SJSA1 (cell line): Measurements from ENCODE around the gene AKNA. TPM values are rescaled to one million over a fixed set of nuclear protein-coding genes. Genes with fewer than 3 reads are reported as not detected.

ENCODE experiments used
- DNase-seq, 2 experiments: peaks; one replicate each; pipeline ENCODE4 v3.0.0-alpha.2; 2015 to 2020; ENCODE audit warnings: low spot score in 2 of 2, low read depth in 1 of 2
- H3K27ac ChIP-seq: fragments of 250-450 bp; sonication (Bioruptor Pico); 2 replicates; pipeline ENCODE4 v1.5.1; 2020; ENCODE audit warnings: mild to moderate bottlenecking, moderate library complexity
- H3K27me3 ChIP-seq: fragments of 250-450 bp; sonication (Bioruptor Pico); replicated peaks from 2 replicates; pipeline ENCODE4 v1.5.1; 2020; ENCODE audit warnings: mild to moderate bottlenecking, moderate library complexity
- H3K36me3 ChIP-seq: fragments of 250-450 bp; sonication (Bioruptor Pico); 2 replicates; pipeline ENCODE4 v1.5.1; 2020; ENCODE audit warnings: mild to moderate bottlenecking
- H3K4me1 ChIP-seq: fragments of 250-450 bp; sonication (Bioruptor Pico); replicated peaks from 2 replicates; pipeline ENCODE4 v1.6.1; 2021; ENCODE audit warnings: mild to moderate bottlenecking
- H3K4me3 ChIP-seq: fragments of 250-450 bp; sonication (Bioruptor Pico); 2 replicates; pipeline ENCODE4 v1.5.1; 2020; ENCODE audit warnings: mild to moderate bottlenecking
- H3K9me3 ChIP-seq: fragments of 250-450 bp; sonication (Bioruptor Pico); replicated peaks from 2 replicates; pipeline ENCODE4 v1.5.1; 2020; ENCODE audit warnings: mild to moderate bottlenecking
- total RNA-seq: library from RNA; depleted of rRNA; stranded (reverse); fragments of >200 nt; shearing (Covaris generic); gene quantifications from 2 replicates; pipeline ENCODE4 v1.2.3, GENCODE V29; 2014

The AKNA gene
- total RNA-seq, 1 experiment from 2014 or later = 4.8 TPM

DNA sequence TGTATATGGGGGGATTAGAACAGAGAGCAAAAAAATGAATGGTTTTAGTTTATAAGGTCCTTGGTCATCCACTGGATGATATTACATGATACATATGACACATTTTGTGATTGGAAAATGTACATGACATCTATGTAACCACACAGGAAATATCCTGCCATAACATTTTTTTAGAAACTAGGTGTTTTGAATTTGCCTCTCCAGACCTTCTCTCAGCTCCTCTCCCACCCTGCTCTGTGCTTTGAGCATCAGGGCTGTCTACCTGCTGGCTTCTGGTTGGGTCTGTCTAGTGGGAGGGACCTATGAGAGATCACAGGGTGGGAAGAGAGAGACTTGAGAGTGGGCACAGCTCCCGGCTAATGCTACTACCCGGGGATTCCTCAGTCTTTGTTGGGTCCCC lies 24.4 kb downstream of the AKNA start:
- Histone ChIP-seq H3K27ac (no peak overlapping the region), H3K27me3 (no peaks in the 10 kb centered on the region), H3K9me3 (no peaks in the 10 kb centered on the region), H3K4me1 (peaks cover 24% of the 10 kb centered on the region), H3K4me3 (no peak overlapping the region), H3K36me3 (peaks cover 26% of the 10 kb centered on the region)
- DNase-seq = no peak

DNA sequence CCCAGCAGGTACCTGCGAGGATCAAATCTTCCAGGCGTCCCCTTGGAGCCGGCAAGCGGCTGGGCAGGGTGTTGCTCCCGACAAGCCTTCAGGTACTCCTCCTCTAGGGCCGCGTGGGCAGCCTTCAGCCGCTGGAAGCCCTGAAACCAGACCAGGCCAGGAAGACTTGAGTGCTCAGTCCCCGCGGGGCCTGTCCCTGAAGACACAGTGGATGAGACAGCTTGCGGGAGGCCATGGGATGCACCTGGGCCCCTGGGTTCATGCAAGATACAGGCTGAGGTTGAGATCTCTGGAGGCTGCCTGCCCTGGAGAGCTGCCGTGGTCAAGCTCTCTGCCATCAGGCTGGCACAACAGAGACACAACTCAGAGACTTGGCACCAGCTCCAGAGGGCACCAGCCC lies 25.4 kb downstream of the AKNA start:
- Histone ChIP-seq H3K27ac (no peak overlapping the region), H3K4me1 (peaks cover 23% of the 10 kb centered on the region), H3K9me3 (no peaks in the 10 kb centered on the region), H3K27me3 (no peaks in the 10 kb centered on the region), H3K4me3 (no peak overlapping the region), H3K36me3 (peaks cover 26% of the 10 kb centered on the region)
- DNase-seq = no peak

DNA sequence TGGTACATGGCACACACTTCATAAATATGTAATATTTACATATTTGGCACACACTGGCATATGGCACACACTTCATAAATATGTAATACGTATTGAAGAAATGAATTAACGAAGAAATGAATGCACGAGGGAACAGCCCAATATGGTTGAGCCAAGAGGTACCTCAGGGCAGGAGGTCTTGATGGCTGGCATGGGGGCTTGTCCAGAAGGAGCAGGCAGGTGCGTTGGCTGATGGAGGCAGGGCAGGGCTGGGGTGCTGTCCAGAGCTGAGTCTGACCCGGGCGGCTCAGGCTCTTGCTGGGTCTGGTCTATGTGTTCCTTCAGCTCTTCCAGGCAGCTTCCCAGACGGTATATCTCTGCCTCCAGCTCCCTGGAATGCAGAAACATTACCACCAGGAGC lies 26.2 kb downstream of the AKNA start:
- H3K4me3 ChIP-seq = no peak overlapping the region
- no peak overlapping the region for H3K27ac ChIP-seq
- no peaks in the 10 kb centered on the region for H3K27me3 ChIP-seq
- DNase-seq = no peak
- no peaks in the 10 kb centered on the region for H3K9me3 ChIP-seq
- peaks cover 15% of the 10 kb centered on the region for H3K4me1 ChIP-seq
- peaks cover 24% of the 10 kb centered on the region for H3K36me3 ChIP-seq

DNA sequence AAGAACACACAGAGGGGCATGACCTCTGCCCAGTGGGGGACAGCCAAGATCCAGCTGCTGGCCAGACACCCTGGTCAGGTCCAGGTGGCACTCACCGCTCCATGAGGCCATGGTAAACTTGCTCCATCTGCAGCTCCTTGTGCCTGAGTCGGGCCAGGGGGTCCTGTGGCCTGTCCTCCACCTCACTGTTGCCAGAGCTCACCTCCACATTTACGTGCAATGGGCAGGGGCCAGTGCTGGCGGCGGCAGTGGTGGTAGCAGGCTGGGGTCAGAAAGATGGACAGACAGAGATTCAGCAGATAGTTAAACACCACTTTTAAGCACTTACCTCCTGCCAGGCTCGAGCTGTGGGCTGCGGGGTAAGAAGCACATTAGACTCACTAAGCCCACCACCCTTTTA lies 28.0 kb downstream of the AKNA start:
- peaks cover 21% of the 10 kb centered on the region for H3K36me3 ChIP-seq

DNA sequence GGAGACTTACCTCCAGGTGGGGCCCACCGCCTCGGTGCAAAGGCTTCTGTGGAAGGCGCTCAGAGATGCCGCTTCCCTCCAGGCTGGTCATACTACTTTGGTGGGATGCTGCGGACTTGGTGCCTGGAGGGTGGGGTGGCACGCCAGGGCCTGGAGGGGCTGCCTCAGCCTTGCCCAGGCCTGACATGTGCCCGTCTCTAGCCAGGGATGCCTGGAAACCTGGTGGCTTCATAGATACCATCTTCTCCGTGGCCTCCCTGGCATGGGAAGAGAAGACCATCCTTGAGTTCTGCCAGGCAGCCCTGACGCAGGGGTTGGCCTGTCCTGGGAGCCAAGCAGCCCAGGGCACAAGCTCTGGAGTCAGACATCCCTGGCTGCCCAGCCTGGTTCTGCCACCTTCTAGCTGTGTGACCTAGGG lies 29.9 kb downstream of the AKNA start:
- no peaks in the 10 kb centered on the region for H3K4me1 ChIP-seq
- no peak overlapping the region for H3K4me3 ChIP-seq
- no peak overlapping the region for H3K27ac ChIP-seq
- H3K36me3 ChIP-seq = peaks cover 20% of the 10 kb centered on the region; the same call in 1 of the 2 replicates
- no peak for DNase-seq
- H3K27me3 ChIP-seq = no peaks in the 10 kb centered on the region
- H3K9me3 ChIP-seq = no peaks in the 10 kb centered on the region

More for the DNA sequence above, 28.0 kb downstream of the AKNA start:
- Histone ChIP-seq H3K9me3 (no peaks in the 10 kb centered on the region), H3K4me3 (no peak overlapping the region), H3K27ac (no peak overlapping the region), H3K27me3 (no peaks in the 10 kb centered on the region), H3K4me1 (peaks cover 6% of the 10 kb centered on the region; the same call in 1 of the 2 replicates)
- DNase-seq = no peak

DNA sequence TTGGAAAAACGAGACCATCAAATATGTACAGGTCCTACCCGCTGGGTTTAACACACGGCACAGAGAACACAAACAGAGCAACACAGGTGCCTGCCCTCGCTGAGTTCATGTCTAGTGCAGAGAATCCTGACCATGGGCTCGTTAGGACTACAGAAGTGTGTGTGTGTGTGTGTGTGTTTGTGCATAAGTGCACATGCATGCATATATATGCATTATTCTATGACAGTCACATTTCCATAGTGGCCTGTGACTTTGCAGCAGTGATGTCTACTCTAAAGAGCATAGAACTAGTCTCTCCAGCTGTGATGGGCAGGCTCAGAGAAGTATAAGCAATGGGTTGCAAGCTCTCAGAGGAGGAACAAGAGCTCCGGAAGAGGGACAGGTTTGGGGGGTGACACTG lies 30.4 kb downstream of the AKNA start:
- H3K27me3 ChIP-seq = no peaks in the 10 kb centered on the region
- no peaks in the 10 kb centered on the region for H3K4me1 ChIP-seq
- H3K4me3 ChIP-seq = no peak overlapping the region
- no peaks in the 10 kb centered on the region for H3K9me3 ChIP-seq
- H3K27ac ChIP-seq = no peak overlapping the region
- no peak for DNase-seq
- H3K36me3 ChIP-seq = peaks cover 20% of the 10 kb centered on the region; the same call in 1 of the 2 replicates

DNA sequence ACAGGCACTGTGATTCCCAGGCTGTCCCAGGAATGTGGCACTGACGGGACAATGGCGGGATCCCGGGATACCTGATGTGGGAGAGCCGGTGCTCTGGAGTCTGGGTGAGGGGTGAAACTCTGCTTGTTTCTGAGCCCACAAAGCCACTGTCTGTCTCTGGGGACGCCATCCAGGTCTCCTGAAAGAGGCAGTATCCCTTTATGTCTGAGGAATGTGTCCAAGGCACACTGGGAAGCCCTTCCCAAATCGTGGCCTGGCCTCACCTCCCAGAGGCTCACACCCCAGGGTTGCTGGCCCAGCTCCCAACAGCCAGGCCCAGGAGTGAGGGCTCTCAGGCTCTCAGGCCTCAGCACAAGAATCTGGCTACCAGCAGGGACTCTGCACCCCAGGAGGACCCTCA lies 31.0 kb downstream of the AKNA start:
- no peak for DNase-seq
- H3K27me3 ChIP-seq = no peaks in the 10 kb centered on the region
- H3K27ac ChIP-seq = no peak overlapping the region
- H3K4me3 ChIP-seq = no peak overlapping the region
- no peaks in the 10 kb centered on the region for H3K9me3 ChIP-seq
- H3K36me3 ChIP-seq = peaks cover 20% of the 10 kb centered on the region; the same call in 1 of the 2 replicates
- H3K4me1 ChIP-seq = no peaks in the 10 kb centered on the region

DNA sequence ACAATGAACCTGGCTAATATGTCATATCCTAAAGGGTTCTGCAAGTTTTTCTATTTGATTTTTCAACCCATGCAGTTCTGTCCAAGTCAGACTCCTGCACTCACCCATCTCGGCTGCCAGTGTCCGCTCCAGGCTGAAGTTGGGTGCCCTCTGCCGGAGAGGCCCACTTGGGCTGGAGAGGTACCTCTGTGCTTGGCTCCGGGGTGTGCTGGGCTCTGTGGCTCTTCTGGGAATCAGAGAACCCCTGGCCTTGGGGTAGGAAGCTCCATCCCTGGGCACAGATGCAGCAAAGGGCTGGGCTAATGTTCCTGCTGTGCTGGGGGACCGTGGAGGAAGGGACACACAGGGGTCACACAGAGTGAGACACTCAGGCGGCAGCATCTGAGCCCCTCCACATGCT lies 32.0 kb downstream of the AKNA start:
- Histone ChIP-seq H3K4me3 (no peak overlapping the region), H3K36me3 (peaks cover 20% of the 10 kb centered on the region; the same call in 1 of the 2 replicates), H3K27ac (no peak overlapping the region), H3K27me3 (no peaks in the 10 kb centered on the region), H3K4me1 (no peaks in the 10 kb centered on the region), H3K9me3 (no peaks in the 10 kb centered on the region)
- DNase-seq = no peak

DNA sequence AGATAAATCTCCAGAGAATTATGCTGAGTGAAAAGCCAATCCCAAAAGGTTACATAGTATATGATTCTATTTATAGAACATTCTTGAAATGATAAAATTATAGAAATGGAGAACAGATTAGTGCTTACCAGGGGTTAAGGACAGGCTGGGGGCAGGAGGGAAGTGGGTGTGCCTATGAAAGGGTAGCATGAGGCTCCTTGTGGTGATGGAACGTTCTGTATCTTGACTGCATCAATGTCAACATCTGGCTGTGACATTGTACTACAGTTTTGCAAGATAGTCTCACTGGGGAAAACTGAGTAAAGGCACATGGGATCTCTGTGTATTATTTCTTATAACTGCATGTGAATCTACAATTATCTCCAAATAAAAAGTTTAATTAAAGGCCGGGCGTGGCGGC lies 35.9 kb downstream of the AKNA start:
- DNase-seq = no peak
- H3K27me3 ChIP-seq = no peaks in the 10 kb centered on the region
- no peaks in the 10 kb centered on the region for H3K9me3 ChIP-seq

DNA sequence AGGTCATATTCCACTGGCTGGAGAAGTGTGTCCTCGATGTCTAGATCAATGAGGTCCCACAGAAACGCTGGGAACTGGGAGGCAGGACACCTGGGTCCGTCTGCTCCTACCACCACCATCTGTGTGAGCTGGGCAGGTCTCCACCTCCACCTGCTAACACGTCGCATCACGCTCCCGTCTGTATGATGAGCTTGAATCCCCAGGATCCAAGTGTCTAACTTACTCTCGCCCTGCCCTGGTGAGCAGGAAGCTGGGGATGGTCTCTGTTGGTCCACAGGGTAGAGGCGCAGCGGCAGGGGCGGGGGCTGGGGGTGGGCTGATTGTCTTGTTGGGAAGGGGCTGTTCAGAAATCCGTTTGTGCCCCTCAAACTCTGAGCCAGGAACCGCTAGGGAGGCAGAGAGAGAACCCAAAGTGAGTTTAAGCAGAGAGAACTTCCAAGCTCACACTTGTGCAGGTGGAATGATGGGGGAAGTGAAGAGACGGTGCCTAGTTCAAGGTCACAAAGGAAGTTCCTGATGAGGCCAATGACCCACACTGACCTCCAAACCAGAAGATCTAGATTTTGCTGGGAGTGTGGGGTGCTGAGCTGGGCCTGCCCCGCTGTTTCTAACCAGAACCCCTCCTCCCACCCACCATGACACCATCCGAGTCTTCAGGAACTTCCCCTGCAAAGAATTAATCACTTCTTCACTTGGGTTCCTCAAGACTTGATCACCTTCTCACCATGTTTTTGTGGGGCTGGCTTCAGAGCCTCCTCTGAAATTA lies 37.0 kb downstream of the AKNA start:
- H3K27ac ChIP-seq = no peak overlapping the region
- peaks cover 26% of the 10 kb centered on the region for H3K36me3 ChIP-seq
- no peaks in the 10 kb centered on the region for H3K9me3 ChIP-seq
- no peaks in the 10 kb centered on the region for H3K27me3 ChIP-seq
- H3K4me1 ChIP-seq = peaks cover 16% of the 10 kb centered on the region
- no peak for DNase-seq
- no peak overlapping the region for H3K4me3 ChIP-seq

More for the DNA sequence above, 35.9 kb downstream of the AKNA start:
- Histone ChIP-seq H3K4me3 (no peak overlapping the region), H3K4me1 (peaks cover 16% of the 10 kb centered on the region), H3K27ac (no peak overlapping the region), H3K36me3 (peaks cover 21% of the 10 kb centered on the region)

DNA sequence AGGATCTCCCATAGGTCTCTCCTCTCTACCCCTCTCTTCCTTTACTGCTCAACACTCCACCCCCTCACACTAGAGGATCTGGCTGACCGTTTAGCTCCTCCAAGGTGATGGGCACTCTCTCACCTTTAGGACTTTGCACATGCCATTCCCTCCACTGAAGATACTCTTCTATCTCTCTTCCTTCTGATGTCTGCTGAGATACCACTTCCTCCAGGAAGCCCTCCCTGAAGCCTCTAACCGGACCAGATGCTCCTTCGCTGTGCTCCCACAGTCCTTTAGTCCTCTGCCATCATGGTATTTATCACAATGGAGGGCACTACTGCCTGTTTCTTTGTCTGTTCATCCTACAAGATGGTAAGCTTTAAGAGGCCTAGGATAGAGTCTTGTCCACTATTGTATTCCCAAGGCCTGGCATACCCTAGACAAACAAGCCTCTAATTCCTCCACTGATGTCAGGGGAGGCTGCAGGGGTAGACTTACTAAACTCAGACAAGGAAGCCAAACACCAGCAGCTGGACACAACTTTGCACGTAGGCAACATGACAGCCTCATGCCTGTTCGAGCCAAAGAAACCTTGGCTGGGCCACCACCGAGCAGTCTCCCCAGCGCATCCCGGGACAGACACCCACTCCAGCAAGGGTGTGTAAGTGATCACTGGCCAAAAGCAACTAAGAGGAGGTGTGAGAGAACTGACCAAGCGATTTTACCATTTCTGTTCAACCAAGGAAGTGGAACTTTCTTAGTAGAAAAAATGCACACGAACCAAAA lies 37.9 kb downstream of the AKNA start:
- no peaks in the 10 kb centered on the region for H3K27me3 ChIP-seq
- H3K4me1 ChIP-seq = peaks cover 16% of the 10 kb centered on the region
- H3K9me3 ChIP-seq = no peaks in the 10 kb centered on the region
- no peak for DNase-seq
- peaks cover 26% of the 10 kb centered on the region for H3K36me3 ChIP-seq
- H3K4me3 ChIP-seq = no peak overlapping the region
- no peak overlapping the region for H3K27ac ChIP-seq

DNA sequence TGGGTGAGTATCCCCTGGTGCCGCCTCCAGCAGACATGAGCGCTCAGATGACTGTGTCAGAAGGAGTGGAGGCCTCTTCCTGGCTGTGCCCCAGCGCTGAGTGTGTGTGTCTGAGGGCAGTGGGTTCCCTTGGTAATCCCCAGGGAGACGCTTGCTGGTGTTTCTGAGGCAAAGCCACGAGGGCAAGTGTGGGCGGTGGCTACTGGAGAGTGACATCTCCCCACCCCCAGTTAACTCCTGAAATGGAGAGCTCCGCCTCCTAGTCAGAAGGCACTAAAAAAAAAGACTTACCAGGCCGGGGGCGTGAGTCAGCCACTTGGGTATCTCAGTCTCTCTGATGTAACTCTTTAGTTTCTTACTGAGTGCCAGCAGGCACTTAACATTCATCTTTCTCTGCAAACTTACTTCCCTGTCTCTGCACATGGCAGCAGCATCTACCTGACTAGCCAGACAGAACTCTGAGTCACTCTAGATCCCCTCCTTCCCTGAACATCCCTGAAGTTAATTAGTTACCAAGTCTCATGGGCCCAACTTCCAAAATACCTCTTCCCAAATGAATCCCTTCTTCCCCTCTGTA lies 38.8 kb downstream of the AKNA start:
- peak; percentile 91 to 96 for DNase-seq
- no peaks in the 10 kb centered on the region for H3K9me3 ChIP-seq
- no peaks in the 10 kb centered on the region for H3K27me3 ChIP-seq
- H3K4me3 ChIP-seq = no peak overlapping the region
- peak overlapping the region; percentile 53 for H3K27ac ChIP-seq
- H3K4me1 ChIP-seq = peaks cover 16% of the 10 kb centered on the region
- H3K36me3 ChIP-seq = peaks cover 26% of the 10 kb centered on the region

DNA sequence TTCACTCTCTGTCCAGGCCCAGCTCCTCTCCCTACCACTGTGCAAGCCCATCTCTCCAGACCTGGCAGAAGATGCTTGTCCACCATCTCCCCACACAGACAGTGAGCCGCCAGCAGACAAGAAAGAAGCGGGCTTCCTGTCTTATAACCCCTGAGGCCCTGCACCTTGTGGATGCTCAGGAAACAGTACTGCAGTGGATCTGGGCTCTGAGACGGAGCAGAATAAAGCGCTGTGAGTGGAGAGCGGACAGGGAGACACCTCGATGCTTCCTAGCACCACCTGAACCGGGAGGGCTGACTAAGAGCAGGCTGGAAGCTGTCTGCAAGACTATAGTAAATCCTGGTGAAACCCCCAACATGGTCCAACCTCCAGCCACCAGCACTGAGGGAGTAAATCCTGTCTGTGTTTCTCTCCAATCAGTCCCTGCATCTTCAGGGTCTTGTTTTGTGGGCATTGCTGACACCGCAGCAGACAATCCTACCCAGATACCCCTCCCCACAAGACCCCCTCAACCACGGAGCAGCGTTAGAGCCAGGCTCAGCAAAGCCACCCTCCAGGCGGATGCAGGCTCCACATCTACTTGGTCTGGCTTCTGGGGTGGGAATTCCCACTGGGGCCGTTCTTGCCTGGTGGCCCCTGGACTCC lies 39.4 kb downstream of the AKNA start:
- H3K36me3 ChIP-seq = peaks cover 23% of the 10 kb centered on the region
- H3K4me3 ChIP-seq = no peak overlapping the region
- H3K27ac ChIP-seq = peak overlapping the region; percentile 53
- no peak for DNase-seq
- peaks cover 16% of the 10 kb centered on the region for H3K4me1 ChIP-seq
- H3K27me3 ChIP-seq = no peaks in the 10 kb centered on the region
- no peaks in the 10 kb centered on the region for H3K9me3 ChIP-seq
